HCT116 (cell line): Measurements from ENCODE around the gene PRICKLE3. TPM values are rescaled to one million over a fixed set of nuclear protein-coding genes. Genes with fewer than 3 reads are reported as not detected.
"Not testable (repeated sequence)": the region's sequence is repeated elsewhere in the genome, so short reads cannot be mapped to it uniquely, and the experiment has no call there.

Experiments
- ATAC-seq: fragments of 200-7000 bp; cut with Tn5 transposase; 2 replicates; pipeline ENCODE4 v1.9.1; 2020; ENCODE audit warnings: mild to moderate bottlenecking, moderate library complexity
- BruUV-seq: library from RNA; stranded (reverse); fragments of 400-500 nt; replicated peaks from 2 replicates; lab custom pipeline; 2021; lab: Mats Ljungman, UMichigan
- CTCF ChIA-PET: fragments of 300-600 bp; sonication (Branson Sonifier 250); formaldehyde crosslinking; loops from one replicate; lab custom pipeline; 2021; ENCODE audit warnings: antibody characterized with exemption; lab: Charles Lee
- POLR2A ChIA-PET: fragments of 300-600, 350-600 bp; sonication (Branson Sonifier 250); formaldehyde crosslinking; loops from one replicate; lab custom pipeline; 2021; ENCODE audit warnings: antibody characterized with exemption; lab: Charles Lee
- RAD21 ChIA-PET, 2 experiments: fragments of 300-600 bp; sonication (Branson Sonifier 250); formaldehyde crosslinking; loops; one replicate each; lab custom pipeline; 2023; ENCODE audit warnings: low total read pairs in 2 of 2; ENCODE audit not compliant: uncharacterized antibody in 2 of 2, unreplicated experiment in 2 of 2, low non-redundant PET in 1 of 2; lab: Charles Lee
- DNase-seq: peaks from one replicate; pipeline ENCODE4 v3.0.0-alpha.2; 2010; ENCODE audit warnings: low read depth, low spot score
- H2AFZ ChIP-seq: fragments of 200-600 bp; shearing (Covaris generic), sonication (generic); 2 replicates; pipeline ENCODE4 v1.6.1; 2017; ENCODE audit warnings: low read depth, mixed run types, mixed read lengths, antibody characterized with exemption, low read length; ENCODE audit not compliant: poor library complexity, severe bottlenecking
- H3K27ac ChIP-seq: 2 replicates; pipeline ENCODE4 v1.5.1; 2012; ENCODE audit warnings: low read depth, low read length
- H3K27me3 ChIP-seq: fragments of 200-600 bp; sonication (generic); 2 replicates; pipeline ENCODE4 v1.6.1; 2016; ENCODE audit warnings: mixed run types, low read length, mixed read lengths; ENCODE audit not compliant: insufficient read depth
- H3K36me3 ChIP-seq, 2 experiments: fragments of 200-500 bp in 1 of 2; fragments of 200-600 bp in 1 of 2; sonication (Bioruptor generic) in 1 of 2; sonication (generic) in 1 of 2; 2 replicates each; pipeline versions ENCODE4 v1.5.1 to v1.6.1; 2014 to 2016; ENCODE audit warnings: low read length in 2 of 2, inconsistent platforms in 1 of 2, mixed read lengths in 1 of 2, mixed run types in 1 of 2; ENCODE audit not compliant: insufficient read depth in 2 of 2, control insufficient read depth in 1 of 2
- H3K4me1 ChIP-seq, 2 experiments: fragments of 200-600 bp in 1 of 2; sonication (generic) in 1 of 2; 2 replicates each; pipeline versions ENCODE4 v1.5.1 to v1.6.1; 2012 to 2017; ENCODE audit warnings: low read length in 2 of 2, inconsistent platforms in 1 of 2, mild to moderate bottlenecking in 1 of 2, mixed read lengths in 1 of 2, mixed run types in 1 of 2, moderate library complexity in 1 of 2; ENCODE audit not compliant: insufficient read depth in 2 of 2, control insufficient read depth in 1 of 2
- H3K4me2 ChIP-seq: fragments of 200-600 bp; sonication (generic); 2 replicates; pipeline ENCODE4 v1.6.1; 2017; ENCODE audit warnings: mixed run types, low read length, mixed read lengths
- H3K4me3 ChIP-seq, 2 experiments: fragments of 200-600 bp in 1 of 2; sonication (generic) in 1 of 2; replicated peaks in 1 of 2; 2 replicates each; pipeline ENCODE4 v1.5.1; 2011 to 2016; ENCODE audit warnings: low read length in 2 of 2, control low read depth in 1 of 2, low read depth in 1 of 2, mild to moderate bottlenecking in 1 of 2, mixed read lengths in 1 of 2, mixed run types in 1 of 2
- H3K79me2 ChIP-seq: fragments of 200-600 bp; sonication (generic); 2 replicates; pipeline ENCODE4 v1.6.1; 2017; ENCODE audit warnings: mild to moderate bottlenecking, mixed run types, low read length, moderate library complexity, mixed read lengths; ENCODE audit not compliant: insufficient read depth
- H3K9ac ChIP-seq: fragments of 200-600 bp; sonication (generic); 2 replicates; pipeline ENCODE4 v1.6.1; 2016; ENCODE audit warnings: low read length, mixed read lengths
- H3K9me2 ChIP-seq: fragments of 200-600 bp; sonication (generic), shearing (Covaris generic); 2 replicates; pipeline ENCODE4 v1.6.1; 2017; ENCODE audit warnings: mixed run types, mild to moderate bottlenecking, moderate library complexity; ENCODE audit not compliant: insufficient read depth
- H3K9me3 ChIP-seq, 2 experiments: fragments of 200-500 bp in 1 of 2; fragments of 200-600 bp in 1 of 2; sonication (Bioruptor generic) in 1 of 2; sonication (generic) in 1 of 2; 2 replicates each; pipeline ENCODE4 v1.6.1; 2014 to 2017; ENCODE audit warnings: low read length in 2 of 2, mixed read lengths in 2 of 2, inconsistent platforms in 1 of 2, low read depth in 1 of 2, mild to moderate bottlenecking in 1 of 2, mixed run types in 1 of 2, moderate library complexity in 1 of 2; ENCODE audit not compliant: control insufficient read depth in 1 of 2, insufficient read depth in 1 of 2
- H4K20me1 ChIP-seq: fragments of 200-600 bp; sonication (generic), shearing (Covaris generic); 2 replicates; pipeline ENCODE4 v1.6.1; 2017; ENCODE audit warnings: mixed run types, mild to moderate bottlenecking, moderate library complexity; ENCODE audit not compliant: insufficient read depth
- CEBPB ChIP-seq: IDR thresholded peaks from 2 replicates; pipeline ENCODE4 v1.6.1; 2012; ENCODE audit warnings: low read depth
- EZH2 ChIP-seq: fragments of 200-600 bp; sonication (generic); IDR thresholded peaks from 2 replicates; pipeline ENCODE4 v1.6.1; 2017; ENCODE audit warnings: antibody characterized with exemption, mixed run types
- FOSL1 ChIP-seq: IDR thresholded peaks from 2 replicates; pipeline ENCODE4 v1.6.1; 2012; ENCODE audit warnings: low read depth
- SIN3A ChIP-seq: IDR thresholded peaks from 2 replicates; pipeline ENCODE4 v1.6.1; 2012; ENCODE audit warnings: low read depth
- intact Hi-C: fragments of 100-400 bp; cut with micrococcal nuclease; formaldehyde crosslinking; loops from 2 replicates; pipeline ENCODE4 v1.10.0; 2022
- total RNA-seq: library from RNA; stranded (reverse); gene quantifications from one replicate; pipeline ENCODE4 v1.2.1, GENCODE V29; 2021; ENCODE audit not compliant: unreplicated experiment

PRICKLE3 gene
- total RNA-seq, 1 experiment from 2014 or later: 27.8 TPM

DNA sequence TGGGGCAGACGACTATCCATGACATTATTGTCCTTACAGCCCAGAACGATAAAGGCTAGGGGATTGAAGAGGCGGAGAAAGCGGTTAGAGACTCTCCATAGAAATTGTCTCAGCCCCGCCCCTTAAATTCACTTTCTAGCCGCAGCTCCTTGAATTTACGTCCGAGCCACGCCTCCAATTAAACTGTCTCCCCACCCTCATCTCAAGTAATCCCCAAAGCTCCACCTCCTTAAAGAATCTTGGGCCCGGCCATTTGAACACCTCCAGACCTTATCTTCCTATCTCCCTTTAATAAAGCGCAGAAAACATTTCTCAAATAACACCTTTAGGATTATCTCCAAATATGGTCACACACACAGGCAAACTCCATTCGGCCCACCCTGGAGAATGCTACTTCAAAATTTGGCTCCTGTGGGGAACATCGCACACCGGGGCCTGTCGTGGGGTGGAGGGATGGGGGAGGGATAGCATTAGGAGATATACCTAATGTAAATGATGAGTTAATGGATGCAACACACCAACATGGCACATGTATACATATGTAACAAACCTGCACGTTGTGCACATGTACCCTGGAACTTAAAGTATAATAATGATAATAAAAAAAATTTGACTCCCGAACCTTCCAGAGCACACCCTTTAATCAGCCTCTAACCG is 30.8 kb downstream of the PRICKLE3 start:
- DNase-seq (peak; percentile 62), ATAC-seq (peak; percentile 61)
- POLR2A ChIA-PET: interaction anchor here (0.6 to 2.6 kb wide), 4 partner anchors 11 to 597 kb away, joined by 3 to 11 read pairs (median 6); no protein-coding TSS in a partner anchor
- peak overlapping the region; percentile 43 to 57 for H3K4me3 ChIP-seq
- H3K27me3 ChIP-seq: no peaks in the 10 kb centered on the region
- no peaks in the 10 kb centered on the region for H3K36me3 ChIP-seq
- H3K4me2 ChIP-seq: peak overlapping the region; percentile 74
- H4K20me1 ChIP-seq: no peaks in the 10 kb centered on the region
- TF ChIP-seq CEBPB: no peak
- peak overlapping the region; percentile 61 for H3K9ac ChIP-seq
- no peaks in the 10 kb centered on the region for H3K9me2 ChIP-seq
- peak overlapping the region; percentile 80 for H3K27ac ChIP-seq
- H2AFZ ChIP-seq: no peak overlapping the region
- intact Hi-C loops: no loop called here
- CTCF ChIA-PET: interaction anchor here (0.6 to 1.8 kb wide), 10 partner anchors 8 to 112 kb away, joined by 3 to 20 read pairs (median 6); partner anchors contain the start of gene TFE3
- no peaks in the 10 kb centered on the region for H3K79me2 ChIP-seq
- RAD21 ChIA-PET: interaction anchor here in 1 of 2 experiments (0.5 kb wide), 1 partner anchor 20 kb away, joined by 5 read pairs; no protein-coding TSS in a partner anchor
- H3K4me1 ChIP-seq: peaks cover 3 to 32% of the 10 kb centered on the region in 2 experiments
- H3K9me3 ChIP-seq: no peaks in the 10 kb centered on the region
- BruUV-seq: TSS peak; percentile 90

DNA sequence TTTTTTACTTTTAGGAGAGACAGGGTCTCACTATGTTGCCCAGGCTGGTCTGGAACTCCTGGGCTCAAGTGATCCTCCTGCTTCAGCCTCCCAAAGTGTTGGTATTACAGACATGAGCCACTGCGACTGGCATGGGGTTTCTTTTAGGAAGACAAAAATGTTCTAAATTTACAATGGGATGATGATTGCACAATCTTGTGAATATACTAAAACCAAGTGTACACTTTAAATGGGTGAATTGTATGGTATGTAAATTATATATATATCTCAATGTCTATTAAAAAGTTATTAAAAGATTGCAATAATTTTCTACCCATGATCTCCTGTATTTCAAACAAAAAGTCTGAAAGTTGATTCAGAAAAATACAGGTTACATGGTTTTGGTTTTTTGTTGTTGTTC is 32.7 kb downstream of the PRICKLE3 start:
- no peak for DNase-seq
- Histone ChIP-seq H3K27me3 (no peaks in the 10 kb centered on the region), H3K9me3 (no peaks in the 10 kb centered on the region), H3K9me2 (no peaks in the 10 kb centered on the region), H4K20me1 (no peaks in the 10 kb centered on the region), H3K79me2 (no peaks in the 10 kb centered on the region), H3K27ac (no peak overlapping the region), H3K4me1 (peaks cover 0 to 25% of the 10 kb centered on the region in 2 experiments; a peak in 2 of 4 replicates), H3K4me3 (no peak overlapping the region), H3K36me3 (no peaks in the 10 kb centered on the region), H3K9ac (no peak overlapping the region), H3K4me2 (no peak overlapping the region), H2AFZ (no peak overlapping the region)
- POLR2A ChIA-PET: no interaction called here
- ATAC-seq: no peak
- intact Hi-C loops: no loop called here
- RAD21 ChIA-PET: no interaction called here
- TF ChIP-seq SIN3A (no peak), FOSL1 (no peak), EZH2 (no peak)
- BruUV-seq: no TSS peak
- CTCF ChIA-PET: no interaction called here

DNA sequence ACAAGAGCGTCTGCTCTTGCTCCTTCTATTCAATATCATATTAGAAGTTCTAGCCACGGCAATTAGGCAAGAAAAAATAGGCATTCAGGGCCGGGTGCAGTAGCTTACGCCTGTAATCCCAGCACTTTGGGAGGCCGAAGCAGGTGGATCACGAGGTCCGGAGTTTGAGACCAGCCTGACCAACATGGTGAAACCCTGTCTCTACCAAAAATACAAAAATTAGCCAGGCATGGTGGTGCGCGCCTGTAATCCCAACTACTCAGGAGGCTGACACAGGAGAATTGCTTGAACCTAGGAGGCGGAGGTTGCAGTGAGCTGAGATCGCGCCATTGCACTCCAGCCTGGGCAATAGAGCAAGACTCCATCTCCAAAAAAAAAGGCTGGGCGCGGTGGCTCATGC is 36.9 kb downstream of the PRICKLE3 start:
- DNase-seq, POLR2A ChIA-PET, CTCF ChIA-PET, H3K27me3 ChIP-seq, H3K9me3 ChIP-seq, H3K4me1 ChIP-seq, H3K9ac ChIP-seq, ATAC-seq, H4K20me1 ChIP-seq, H3K4me3 ChIP-seq, BruUV-seq, intact Hi-C loops, H2AFZ ChIP-seq, RAD21 ChIA-PET, H3K36me3 ChIP-seq, H3K27ac ChIP-seq, H3K9me2 ChIP-seq, H3K79me2 ChIP-seq: not testable (repeated sequence)
- H3K4me2 ChIP-seq: peak overlapping the region; percentile 9; the same call in 1 of the 2 replicates

DNA sequence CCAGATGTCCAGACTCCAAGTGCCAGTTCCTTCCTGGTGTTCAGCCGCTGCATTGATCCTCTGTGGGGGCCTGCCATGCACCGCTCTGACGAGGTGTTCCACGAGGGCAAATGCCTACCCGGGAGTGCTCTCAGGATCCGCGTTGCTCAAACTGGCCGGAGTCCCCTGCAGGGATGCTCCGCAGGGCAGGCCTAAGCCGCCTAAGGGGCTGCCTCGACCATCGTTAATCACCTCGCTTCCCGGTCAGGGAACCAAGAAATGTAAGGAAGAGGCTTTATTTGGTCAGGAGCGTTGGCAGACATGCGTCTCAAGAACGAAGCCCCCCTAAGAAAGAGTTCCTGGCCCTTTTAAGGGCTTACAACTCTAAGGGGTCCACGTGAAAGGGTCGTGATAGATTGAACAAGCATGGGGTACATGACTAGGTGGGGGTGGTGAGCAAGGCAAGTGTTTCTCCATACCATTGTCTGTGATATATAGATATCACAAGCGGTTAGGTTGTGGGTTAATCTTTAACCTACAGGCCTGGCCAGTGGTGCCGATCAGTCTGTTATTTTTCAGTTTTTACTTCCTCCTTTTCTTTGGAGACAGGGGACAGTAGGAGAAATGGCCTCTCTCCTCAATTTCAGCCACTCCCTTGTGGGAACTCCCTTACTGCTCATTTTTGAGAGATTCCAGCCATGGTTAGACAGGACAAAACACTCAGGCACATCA is 37.6 kb downstream of the PRICKLE3 start:
- BruUV-seq, H3K9me2 ChIP-seq, ATAC-seq, H3K27me3 ChIP-seq, H3K4me3 ChIP-seq, POLR2A ChIA-PET, H2AFZ ChIP-seq, CTCF ChIA-PET, H3K4me1 ChIP-seq, H3K9ac ChIP-seq, H3K9me3 ChIP-seq, H3K79me2 ChIP-seq, H4K20me1 ChIP-seq, H3K36me3 ChIP-seq, RAD21 ChIA-PET, intact Hi-C loops, H3K27ac ChIP-seq, DNase-seq: not testable (repeated sequence)
- H3K4me2 ChIP-seq: peak overlapping the region; percentile 9; the same call in 1 of the 2 replicates
